ENCODE results near the gene AP1AR.

DNA sequence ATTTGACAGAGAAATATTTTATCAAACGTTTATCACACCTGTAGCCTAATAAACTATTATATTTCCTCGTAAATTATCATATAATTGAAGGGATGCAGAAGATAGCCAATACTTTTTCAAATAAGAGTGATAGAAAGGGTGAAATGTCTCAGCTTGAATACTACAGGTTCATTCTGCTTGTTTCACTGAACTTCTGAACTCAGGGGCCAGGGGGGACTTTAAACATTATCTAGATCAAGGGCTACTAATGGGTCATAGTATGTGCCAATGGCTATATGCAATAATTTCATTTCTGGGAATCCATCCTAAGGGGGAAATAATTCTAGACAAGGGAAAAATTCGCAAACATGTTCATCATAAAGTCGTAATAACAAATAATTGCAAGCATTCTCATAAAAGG, 68.1 kb downstream of the AP1AR start:
- TF ChIP-seq, protein P1, sequence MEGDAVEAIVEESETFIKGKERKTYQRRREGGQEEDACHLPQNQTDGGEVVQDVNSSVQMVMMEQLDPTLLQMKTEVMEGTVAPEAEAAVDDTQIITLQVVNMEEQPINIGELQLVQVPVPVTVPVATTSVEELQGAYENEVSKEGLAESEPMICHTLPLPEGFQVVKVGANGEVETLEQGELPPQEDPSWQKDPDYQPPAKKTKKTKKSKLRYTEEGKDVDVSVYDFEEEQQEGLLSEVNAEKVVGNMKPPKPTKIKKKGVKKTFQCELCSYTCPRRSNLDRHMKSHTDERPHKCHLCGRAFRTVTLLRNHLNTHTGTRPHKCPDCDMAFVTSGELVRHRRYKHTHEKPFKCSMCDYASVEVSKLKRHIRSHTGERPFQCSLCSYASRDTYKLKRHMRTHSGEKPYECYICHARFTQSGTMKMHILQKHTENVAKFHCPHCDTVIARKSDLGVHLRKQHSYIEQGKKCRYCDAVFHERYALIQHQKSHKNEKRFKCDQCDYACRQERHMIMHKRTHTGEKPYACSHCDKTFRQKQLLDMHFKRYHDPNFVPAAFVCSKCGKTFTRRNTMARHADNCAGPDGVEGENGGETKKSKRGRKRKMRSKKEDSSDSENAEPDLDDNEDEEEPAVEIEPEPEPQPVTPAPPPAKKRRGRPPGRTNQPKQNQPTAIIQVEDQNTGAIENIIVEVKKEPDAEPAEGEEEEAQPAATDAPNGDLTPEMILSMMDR (IDR thresholded peaks at IDR 0.05), result no peak
- no peak for TF ChIP-seq POLR2A (IDR thresholded peaks at IDR 0.05)
